IMR-90 (cell line): ENCODE data around the gene CRYBA4.

ENCODE experiments used
- MAZ ChIP-seq: IDR thresholded peaks from 2 replicates; pipeline ENCODE4 v1.6.1; 2012; ENCODE audit warnings: low read depth, mild to moderate bottlenecking, low read length, improper control_type of control experiment, moderate library complexity, borderline replicate concordance
- POLR2A ChIP-seq: IDR thresholded peaks from 2 replicates; pipeline ENCODE4 v1.6.1; 2012; ENCODE audit warnings: mild to moderate bottlenecking, low read depth, low read length
- TF ChIP-seq, protein P1 (sequence below): conservative IDR thresholded peaks from 2 replicates; pipeline ENCODE4 v1.5.1; 2012; ENCODE audit warnings: mild to moderate bottlenecking, low read depth, low read length, improper control_type of control experiment

GRCh38 chr22:26581026-26581425 lies 40.7 kb upstream of the CRYBA4 start:
- TF ChIP-seq, protein P1, sequence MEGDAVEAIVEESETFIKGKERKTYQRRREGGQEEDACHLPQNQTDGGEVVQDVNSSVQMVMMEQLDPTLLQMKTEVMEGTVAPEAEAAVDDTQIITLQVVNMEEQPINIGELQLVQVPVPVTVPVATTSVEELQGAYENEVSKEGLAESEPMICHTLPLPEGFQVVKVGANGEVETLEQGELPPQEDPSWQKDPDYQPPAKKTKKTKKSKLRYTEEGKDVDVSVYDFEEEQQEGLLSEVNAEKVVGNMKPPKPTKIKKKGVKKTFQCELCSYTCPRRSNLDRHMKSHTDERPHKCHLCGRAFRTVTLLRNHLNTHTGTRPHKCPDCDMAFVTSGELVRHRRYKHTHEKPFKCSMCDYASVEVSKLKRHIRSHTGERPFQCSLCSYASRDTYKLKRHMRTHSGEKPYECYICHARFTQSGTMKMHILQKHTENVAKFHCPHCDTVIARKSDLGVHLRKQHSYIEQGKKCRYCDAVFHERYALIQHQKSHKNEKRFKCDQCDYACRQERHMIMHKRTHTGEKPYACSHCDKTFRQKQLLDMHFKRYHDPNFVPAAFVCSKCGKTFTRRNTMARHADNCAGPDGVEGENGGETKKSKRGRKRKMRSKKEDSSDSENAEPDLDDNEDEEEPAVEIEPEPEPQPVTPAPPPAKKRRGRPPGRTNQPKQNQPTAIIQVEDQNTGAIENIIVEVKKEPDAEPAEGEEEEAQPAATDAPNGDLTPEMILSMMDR: no peak
- TF ChIP-seq POLR2A (no peak), MAZ (no peak)
